SW480 (cell line): ENCODE measurements around the gene KLF3.

ENCODE experiments used
- DNase-seq: peaks from one replicate; pipeline ENCODE4 v3.0.0-alpha.2; 2016; ENCODE audit warnings: low spot score

The KLF3 gene

DNA sequence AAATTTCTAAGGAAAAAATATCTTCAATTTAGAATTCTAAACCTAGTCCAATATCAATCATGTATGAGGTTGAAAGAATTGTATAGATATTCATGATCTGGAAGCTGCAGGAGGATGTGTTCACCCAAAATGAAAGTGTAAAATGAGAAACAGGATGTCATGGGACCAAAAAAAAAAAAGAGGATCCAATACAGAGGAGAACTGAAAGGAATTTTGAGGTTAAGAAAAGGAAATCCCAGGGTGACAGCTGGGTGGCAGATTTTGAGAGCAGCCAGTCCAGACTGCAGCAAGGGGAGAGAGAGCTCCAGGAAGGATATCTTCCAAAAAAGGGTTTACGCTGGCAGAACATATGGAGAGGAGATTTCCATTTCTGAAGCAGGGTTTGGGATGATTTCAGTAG lies 79.9 kb downstream of the KLF3 start:
- DNase-seq: no peak

DNA sequence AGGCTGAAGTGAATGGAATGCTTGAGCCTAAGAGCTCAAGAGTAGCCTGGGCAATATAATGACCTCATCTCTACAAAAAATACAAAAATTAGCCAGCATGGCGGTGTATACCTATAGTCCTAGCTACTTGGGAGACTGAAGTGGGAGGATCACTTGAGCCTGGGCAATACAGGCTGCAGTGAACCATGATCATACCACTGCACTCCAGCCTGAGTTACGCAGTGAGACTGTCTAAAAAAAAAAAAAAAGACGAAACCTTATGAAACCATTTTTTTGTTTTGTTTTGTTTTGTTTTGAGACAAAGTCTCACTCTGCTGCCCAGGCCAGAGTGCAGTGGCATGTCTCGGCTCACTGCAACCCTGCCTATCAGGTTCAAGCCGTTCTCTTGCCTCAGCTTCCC lies 81.9 kb downstream of the KLF3 start:
- DNase-seq: no peak

DNA sequence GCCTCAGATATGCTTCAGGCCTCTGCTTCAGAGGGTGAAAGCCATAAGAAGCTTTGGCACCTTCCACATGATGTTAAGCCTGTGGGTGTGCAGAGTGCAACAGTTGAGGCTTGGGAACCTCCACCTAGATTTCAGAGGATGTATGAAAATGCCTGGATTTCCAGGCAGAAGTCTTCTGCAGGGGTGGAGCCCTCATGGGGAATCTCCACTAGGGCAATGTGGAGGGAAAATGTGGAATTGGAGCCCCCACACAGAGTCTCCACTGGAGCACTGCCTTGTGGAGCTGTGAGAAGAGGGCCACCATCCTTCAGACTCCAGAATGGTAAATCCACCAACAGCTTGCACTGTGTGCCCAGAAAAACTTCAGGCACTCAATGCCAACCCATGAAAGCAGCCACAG lies 83.6 kb downstream of the KLF3 start:
- DNase-seq: no peak

DNA sequence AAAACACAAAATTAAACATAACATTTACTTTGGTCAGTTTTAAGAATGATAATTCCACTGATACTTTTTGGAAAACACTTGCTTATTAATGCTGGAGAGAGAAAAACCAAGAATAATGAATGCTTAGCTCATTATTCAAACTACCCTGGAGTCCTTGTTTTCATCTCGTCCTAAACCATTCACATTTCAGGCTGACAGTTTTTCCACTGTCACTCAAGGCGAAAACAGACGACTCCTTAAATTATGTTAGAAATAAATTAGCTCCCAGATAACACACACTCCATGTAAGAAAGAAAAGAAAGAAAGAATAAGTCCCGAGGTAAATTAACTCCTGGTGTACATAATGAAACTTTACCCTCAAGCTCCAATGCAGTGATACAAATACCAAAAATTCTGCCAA lies 85.3 kb downstream of the KLF3 start:
- no peak for DNase-seq
